GM19351 (cell line): ENCODE data around the gene STUB1.

Experiments
- ATAC-seq: cut with Tn5 transposase; IDR thresholded peaks from one replicate; pipeline ENCODE4 v1.9.1; 2021; ENCODE audit warnings: mild to moderate bottlenecking, moderate library complexity; ENCODE audit not compliant: unreplicated experiment

Gene STUB1

DNA sequence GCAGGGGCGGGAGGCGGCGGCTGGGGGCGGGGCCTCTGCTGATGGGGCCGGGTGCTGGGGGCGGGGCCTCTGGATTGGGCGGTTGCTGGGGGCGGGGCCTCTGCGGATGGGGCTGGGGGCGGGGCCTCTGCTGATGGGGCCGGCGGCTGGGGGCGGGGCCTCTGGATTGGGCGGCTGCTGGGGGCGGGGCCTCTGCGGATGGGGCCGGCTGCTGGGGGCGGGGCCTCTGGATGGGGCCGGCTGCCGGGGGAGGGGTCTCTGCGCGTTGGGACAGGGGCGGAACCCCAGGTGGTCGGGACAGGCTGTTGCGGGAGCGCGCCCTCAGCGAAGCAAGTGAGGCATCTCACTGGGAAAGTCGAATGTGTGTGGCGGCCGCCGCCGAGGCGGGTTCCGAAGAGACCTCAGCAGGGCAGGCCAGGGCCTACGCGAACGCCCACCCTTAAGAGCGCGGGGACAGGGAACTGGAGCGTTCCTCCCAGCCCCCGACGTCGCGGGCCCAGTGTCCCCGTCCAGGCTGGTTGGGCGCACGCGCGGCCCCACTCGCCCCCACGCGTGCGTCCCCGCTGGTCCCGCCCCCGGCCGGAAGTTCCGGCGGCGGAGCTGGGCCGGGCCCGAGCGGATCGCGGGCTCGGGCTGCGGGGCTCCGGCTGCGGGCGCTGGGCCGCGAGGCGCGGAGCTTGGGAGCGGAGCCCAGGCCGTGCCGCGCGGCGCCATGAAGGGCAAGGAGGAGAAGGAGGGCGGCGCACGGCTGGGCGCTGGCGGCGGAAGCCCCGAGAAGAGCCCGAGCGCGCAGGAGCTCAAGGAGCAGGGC is at the start of gene STUB1:
TSS of gene STUB1 (plus strand) at position 597 of the 811 bp plus-strand sequence. CDS start at position 713, 116 bp downstream.
- peak; percentile 38 for ATAC-seq

DNA sequence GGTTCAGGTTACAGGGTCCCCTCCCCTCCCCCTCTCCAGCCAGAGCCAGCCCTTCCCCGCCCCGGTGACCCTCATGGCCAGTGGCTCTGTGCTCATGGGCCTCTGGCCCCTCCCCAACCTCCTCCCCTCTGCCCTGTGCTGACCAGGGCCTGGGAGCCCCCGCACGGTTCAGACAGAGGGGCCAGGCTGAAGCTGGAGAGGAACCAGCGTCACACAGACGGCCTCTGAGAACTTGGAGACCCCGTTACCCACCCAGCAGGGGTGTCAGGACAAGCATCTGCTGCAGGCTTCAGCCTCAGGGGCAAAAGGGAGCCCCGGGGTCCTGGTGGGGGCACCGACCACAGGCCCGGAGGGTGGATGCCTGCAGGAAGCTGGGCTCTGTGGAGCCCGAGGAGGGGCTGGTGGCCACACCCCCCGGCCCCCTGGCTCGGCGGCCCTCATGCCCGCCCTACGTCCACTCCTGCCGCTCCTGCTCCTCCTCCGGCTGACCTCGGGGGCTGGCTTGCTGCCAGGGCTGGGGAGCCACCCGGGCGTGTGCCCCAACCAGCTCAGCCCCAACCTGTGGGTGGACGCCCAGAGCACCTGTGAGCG is 49.3 kb upstream of the STUB1 start, which contains the start of gene WFIKKN1:
TSS of gene WFIKKN1 (plus strand) at position 171 of the 591 bp plus-strand sequence. CDS start at position 440, 269 bp downstream.
- no peak for ATAC-seq

DNA sequence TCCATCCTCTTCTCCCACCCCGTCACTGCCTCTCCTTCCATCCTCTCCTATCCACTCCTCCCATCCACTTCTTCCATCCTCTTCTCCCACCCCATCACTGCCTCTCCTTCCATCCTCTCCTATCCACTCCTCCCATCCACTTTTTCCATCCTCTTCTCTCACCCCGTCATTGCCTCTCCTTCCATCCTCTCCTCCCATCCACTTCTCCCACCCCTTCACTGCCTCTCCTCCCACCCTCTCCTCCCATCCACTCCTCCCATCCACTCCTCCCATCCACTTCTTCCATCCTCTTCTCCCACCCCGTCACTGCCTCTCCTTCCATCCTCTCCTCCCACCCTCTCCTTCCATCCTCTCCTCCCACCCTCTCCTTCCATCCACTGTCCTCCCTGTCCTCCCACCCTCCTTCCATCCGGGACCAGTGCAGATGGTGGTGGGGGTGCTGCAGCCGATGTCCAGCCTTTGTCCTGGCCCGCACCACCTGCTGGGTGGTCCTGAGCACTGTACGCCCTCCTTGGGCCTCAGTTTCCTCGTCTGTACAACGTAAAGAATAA is 48.3 kb upstream of the STUB1 start:
- no peak for ATAC-seq

DNA sequence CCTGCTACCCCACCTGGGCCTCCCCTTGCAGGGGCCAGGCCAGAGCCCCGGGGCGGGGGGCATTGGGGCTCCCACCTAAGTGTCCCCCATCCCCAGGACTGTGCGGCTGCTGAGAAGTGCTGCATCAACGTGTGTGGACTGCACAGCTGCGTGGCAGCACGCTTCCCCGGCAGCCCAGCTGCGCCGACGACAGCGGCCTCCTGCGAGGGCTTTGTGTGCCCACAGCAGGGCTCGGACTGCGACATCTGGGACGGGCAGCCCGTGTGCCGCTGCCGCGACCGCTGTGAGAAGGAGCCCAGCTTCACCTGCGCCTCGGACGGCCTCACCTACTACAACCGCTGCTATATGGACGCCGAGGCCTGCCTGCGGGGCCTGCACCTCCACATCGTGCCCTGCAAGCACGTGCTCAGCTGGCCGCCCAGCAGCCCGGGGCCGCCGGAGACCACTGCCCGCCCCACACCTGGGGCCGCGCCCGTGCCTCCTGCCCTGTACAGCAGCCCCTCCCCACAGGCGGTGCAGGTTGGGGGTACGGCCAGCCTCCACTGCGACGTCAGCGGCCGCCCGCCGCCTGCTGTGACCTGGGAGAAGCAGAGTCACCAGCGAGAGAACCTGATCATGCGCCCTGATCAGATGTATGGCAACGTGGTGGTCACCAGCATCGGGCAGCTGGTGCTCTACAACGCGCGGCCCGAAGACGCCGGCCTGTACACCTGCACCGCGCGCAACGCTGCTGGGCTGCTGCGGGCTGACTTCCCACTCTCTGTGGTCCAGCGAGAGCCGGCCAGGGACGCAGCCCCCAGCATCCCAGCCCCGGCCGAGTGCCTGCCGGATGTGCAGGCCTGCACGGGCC is 47.5 kb upstream of the STUB1 start:
- ATAC-seq: no peak

DNA sequence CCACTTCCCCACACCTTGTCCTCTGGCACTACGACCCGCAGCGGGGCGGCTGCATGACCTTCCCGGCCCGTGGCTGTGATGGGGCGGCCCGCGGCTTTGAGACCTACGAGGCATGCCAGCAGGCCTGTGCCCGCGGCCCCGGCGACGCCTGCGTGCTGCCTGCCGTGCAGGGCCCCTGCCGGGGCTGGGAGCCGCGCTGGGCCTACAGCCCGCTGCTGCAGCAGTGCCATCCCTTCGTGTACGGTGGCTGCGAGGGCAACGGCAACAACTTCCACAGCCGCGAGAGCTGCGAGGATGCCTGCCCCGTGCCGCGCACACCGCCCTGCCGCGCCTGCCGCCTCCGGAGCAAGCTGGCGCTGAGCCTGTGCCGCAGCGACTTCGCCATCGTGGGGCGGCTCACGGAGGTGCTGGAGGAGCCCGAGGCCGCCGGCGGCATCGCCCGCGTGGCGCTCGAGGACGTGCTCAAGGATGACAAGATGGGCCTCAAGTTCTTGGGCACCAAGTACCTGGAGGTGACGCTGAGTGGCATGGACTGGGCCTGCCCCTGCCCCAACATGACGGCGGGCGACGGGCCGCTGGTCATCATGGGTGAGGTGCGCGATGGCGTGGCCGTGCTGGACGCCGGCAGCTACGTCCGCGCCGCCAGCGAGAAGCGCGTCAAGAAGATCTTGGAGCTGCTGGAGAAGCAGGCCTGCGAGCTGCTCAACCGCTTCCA is 46.7 kb upstream of the STUB1 start:
- no peak for ATAC-seq

DNA sequence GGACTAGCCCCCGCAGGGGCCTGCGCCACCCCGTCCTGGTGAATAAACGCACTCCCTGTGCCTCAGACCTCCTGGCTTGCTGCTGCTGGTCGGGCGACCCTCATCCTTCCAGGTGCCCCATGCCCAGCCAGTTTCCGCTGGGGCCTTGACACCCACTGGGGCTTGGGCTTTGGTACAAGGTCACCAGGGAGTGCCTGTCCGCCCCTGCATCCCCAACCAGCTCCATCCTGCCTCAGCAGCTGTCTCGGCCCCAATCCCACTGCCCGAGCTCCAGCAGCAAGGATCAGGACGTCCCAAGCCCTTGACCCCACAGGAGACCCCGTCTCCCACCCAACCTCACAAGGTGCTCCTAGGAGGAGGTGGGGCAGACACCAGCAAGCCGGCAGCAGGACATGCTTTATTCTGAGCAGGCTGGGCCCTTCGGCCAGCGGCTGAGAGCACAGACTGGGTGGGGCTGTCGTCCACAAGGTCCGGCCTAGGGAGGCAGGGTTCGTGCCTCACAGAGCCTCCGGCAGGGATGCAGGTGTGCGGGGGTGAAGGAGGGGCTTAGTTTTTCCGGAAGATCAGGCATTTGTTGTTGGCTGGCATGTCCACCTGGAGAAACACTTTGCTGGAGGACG is 46.0 kb upstream of the STUB1 start:
- ATAC-seq: no peak

DNA sequence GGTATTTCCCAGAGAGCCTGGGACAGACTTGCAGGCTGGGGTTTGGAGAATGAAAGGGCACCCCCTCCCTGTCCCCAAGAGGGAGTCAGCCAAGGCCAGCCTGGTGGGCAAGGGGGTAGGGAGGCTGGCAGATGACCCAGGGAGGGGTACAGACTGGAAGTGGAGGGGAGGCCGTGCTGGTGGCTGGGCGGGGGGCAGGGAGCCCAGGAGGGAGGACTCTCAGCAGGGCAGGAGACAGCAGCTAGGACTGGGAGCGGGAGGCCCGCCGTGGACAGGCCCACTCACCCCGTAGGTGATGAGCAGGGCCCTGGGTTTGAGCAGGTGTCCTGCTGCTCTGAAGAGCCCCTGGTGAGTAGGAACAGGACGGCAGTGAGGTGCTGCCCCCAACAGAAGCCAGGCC is 45.2 kb upstream of the STUB1 start:
- ATAC-seq: no peak

DNA sequence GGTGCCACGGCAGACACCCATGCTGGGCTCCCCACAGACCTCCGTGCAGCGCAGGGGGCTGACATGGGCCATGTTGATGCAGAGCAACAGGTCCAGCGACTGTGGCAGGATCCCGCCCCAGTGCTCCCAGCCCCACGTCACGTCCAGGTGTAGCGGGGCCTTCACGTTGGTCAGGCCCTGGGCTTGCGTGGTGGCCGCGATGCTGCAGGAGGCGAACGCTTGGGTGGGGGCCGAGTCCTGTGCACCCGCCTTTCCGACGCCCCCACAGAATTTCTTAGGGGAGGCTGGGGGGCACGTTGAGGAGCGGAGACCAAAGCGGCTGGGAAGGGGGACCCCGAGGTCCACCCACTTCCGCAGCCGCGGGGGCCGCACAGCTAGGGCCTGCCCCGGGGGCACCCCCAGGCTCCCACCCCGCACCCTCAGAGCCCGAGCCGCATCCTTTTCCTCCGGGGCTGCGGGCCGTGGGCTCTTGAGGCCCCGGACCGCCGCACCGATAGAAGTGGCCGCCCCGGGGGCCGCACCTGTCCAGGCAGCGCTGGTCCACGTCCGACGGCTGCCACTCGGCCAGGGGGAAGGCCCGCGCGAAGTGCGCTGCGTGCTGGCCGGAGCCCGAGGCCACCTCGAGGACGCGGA is 44.5 kb upstream of the STUB1 start:
- ATAC-seq: no peak

DNA sequence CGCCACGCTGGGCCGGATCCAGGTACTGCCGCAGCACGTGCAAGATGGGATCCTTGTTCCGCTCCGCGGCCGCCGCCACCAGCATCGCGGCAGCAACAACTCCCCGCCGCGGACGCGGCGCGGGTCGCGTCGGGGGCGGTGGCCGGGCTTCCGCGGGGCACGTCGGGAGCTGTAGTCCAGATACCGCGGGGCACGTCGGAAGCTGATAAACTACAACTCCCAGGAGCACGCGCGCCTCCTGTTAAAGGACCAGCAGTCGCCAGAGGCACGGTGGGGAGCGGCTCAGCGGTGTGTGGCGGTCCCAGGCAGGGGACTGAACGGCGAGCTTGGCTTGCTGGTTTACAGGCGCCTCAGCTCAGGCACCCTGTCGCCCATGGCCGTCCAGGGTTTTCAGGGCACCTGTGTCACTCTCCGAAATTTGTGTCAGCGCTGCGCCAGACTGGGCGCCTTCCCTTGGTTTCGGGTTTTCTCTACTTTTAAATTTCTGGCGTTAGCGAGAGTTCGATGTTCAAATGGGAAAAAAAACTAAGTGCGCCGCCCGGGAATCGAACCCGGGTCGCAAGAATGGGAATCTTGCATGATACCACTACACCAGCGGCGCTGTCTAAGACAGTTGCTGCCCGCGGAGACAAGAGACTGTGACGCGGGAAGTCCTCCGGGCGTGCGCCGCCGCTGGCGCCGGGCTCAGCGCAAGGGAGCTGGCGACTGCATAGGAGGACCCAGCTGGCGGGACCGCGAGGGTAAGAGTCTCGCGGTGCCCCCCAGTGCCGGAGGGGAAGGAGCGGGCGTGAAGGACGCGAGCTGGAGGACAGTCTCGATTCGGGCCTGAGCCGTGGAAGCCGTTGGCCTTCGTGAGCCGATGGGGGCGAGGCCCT is 43.8 kb upstream of the STUB1 start, which contains the start of gene METTL26:
TSS of gene METTL26 (minus strand) at position 100 of the 875 bp plus-strand sequence. CDS start at position 85, 15 bp downstream.
- peak; percentile 80 for ATAC-seq

DNA sequence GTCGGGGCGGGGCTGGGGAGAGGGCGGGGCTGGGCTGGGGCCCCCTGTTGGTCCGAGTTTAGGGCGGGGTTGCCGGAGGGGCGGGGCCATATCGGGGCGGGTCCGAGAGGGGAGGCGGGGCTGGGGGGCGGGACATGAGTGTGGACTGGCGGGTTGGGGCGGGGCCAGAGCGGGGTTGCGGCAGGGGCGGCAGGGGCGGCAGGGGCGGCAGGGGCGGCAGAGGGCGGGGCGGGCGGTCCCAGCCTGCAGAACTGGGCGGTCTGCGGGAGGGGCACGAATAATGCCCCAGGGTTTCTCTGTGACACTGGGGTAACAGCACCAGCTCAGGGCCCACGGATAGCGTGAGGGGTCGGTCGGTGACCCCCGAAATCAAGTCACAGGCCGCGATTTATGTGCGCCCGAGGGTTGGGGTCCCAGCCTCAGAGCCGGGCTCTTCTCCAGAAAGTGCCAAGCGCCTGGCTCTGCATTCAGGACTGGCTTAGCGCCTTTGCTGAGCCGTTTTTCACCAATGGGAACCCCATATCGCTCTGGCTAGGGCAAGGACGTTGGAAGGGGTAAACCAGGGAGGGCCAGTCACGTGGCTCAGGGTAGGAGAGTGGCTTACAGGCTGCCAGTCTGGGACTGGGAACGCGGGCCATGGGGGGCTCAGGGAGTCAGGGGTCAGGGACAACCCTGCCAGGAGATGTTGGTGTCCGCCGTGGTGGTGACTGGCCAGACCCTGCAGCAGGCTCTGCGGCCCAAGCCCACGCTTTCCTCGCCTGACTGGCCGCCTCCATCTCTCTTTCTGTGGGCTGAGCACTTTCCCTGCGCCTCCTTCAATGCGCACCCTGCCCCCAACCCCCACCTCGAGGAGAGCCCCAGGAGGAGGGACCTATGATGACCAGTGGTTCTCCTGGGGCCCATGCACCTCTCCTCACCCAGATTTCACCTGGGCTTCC is 42.9 kb upstream of the STUB1 start:
- ATAC-seq: no peak

DNA sequence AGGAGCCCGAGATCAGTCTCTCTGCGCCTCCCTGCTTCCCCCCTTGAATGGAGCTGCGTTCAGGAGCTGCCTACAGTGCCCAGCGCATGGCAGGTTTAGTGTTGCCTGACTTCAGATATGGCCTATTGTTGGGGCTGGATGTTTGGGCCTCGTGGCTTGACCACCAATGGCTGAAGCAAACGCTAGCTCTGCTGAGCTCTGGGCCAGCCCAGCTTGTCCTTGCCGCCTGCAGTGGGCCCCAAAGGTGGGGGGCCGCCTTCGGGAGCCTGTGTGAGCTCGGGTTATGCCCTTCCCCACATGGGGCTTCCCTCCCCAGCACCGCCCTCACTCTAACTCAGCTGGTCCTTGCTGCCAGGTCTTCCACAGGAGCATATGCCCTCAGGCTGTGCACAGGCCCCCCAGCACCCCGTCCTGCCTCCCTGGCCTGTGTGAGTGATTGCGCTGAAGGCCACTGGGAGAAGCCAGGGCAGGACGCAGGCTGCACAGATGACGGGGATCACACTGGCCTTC is 42.1 kb upstream of the STUB1 start:
- no peak for ATAC-seq

DNA sequence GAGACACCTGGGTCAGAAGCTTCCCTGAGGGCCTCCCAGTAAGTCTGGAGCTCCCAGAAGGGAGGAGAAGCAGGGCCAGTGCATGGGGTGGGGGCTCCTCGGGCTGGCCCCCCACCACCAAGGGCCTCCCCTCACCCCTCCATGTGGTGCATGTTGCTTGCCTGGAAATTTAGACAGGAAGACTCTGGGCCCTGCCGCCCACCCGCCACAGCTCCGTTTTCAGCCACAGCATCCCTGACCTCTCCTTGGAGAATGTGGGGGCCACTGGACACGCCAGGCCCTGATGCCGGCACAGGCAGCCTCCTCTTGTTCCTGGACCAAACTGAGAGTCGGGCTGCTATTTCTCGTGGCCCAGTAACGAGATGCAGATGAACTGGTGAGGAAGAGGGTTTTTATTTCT is 41.4 kb upstream of the STUB1 start:
- no peak for ATAC-seq

DNA sequence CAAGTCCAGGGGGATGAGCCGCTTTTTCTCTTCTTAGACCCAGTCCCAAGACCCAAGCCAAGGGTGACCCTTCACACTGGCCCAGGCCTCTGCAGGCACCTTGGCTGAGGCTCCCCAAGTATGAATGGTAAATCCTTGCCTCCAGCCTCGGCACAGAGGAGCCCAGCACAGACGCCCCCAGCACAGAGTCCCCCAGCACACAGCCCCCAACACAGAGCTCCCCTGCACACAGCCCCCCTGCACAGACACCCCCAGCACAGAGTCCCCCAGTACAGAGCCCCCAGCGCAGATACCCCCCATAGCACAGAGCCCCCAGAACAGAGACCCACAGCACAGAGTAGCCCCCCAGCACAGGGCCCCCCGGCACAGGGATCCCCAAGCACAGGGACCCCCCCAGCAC is 39.6 kb upstream of the STUB1 start:
- no peak for ATAC-seq

DNA sequence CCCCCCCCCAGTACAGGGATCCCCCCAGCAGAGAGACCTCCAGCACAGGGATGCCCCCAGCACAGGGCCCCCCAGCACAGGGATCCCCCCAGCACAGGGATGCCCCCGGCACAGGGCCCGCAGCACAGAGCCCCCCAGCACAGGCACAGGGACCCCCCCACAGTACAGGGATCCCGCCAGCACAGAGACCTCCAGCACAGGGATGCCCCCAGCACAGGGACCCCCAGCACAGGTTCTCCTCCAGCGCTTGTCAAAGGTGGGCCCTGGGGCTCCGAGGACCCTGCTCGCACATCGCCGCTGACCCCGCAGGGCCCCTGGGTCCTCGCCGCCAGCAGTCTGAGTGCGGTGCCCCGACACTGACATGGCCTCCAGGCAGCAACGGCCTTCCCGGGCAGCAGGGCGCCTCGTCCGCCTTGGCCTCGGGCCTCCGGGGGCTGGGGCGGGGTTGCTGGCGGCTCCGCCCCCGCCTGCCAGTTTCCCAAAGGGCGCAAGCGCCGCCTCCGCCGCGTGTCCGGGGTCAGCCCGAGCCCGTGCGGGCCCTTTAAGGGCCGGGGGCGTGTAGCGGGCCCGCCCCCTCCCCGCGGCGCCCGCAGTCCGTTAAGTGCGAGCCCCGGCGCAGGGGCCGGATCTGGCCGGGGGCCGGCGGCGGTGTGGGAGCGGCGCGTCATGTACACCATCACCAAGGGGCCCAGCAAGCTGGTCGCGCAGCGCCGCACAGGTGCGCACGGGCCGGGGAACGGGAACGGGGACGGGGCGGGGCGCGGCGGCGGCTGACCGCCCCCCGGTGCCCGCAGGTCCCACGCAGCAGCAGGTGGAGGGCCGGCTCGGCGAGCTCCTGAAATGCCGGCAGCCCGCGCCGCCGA is 38.7 kb upstream of the STUB1 start, which contains the start of gene MCRIP2:
TSS of gene MCRIP2 (plus strand) at position 503 of the 863 bp plus-strand sequence. CDS start at position 667, 164 bp downstream.
- peak; percentile 46 for ATAC-seq

DNA sequence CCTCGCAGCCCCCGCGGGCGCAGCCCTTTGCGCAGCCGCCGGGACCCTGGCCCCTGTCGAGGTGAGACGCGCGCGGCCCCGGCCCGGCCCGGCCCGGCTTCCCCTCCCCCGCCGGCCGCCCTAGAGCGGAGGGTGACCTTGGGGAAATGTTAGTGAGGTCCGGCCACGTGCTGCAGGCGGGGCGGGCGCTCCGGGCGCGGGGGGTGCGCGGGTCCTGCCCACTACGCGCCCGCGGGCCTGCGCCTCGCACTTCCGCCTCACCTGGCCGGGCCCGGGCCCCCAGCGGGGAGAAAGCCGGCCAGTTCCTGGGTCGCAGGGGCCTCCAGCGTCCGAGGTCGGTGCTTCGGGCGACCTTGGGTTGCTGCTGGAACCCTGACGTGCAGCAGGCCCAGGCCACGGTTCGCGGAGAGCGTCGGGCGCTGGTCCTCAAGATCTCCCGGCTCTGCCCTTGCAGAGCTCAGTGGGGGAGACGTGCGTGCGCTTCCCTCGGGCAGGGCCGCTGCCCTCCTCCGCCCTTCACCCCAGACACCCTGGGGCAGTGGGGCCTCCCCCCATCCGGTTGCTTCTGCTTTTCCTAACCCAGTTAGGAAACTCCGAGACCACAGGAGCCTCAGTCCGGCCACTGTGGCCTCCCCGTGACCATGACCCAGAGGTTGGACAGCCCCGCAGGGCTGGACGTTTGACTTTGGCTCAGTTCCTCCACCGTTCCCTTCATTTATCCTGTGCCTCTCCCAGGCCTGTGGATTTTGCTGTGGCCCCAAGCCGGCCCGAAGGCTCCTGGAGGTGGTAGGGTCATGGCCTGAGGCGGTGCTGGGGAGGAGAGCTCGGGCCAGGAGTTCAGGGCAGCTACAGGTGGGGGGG is 37.8 kb upstream of the STUB1 start:
- peak; percentile 55 for ATAC-seq
